HepG2 (cell line): ENCODE data around the gene INAFM2. TPM values are rescaled to one million over a fixed set of nuclear protein-coding genes. Genes with fewer than 3 reads are reported as not detected.

Experiments
- FOXP1 ChIP-seq, 2 experiments: fragments of 450-650 bp in 1 of 2; IDR thresholded peaks; 2 replicates each; pipeline ENCODE4 v1.6.1; 2017 to 2018; ENCODE audit warnings: antibody characterized with exemption in 1 of 2
- FUBP1 ChIP-seq: sonication (generic); formaldehyde crosslinking; IDR thresholded peaks from 2 replicates; pipeline ENCODE4 v1.5.1; 2020; ENCODE audit warnings: missing genetic modification reagents, mild to moderate bottlenecking, borderline replicate concordance
- GPBP1L1 ChIP-seq: sonication (generic); formaldehyde crosslinking; IDR thresholded peaks from 2 replicates; pipeline ENCODE4 v1.5.0; 2020; ENCODE audit warnings: mild to moderate bottlenecking, missing genetic modification reagents
- HMG20A ChIP-seq: IDR thresholded peaks from 2 replicates; pipeline ENCODE4 v1.6.1; 2016; ENCODE audit warnings: borderline replicate concordance
- IRX3 ChIP-seq: sonication (generic); formaldehyde crosslinking; IDR thresholded peaks from 2 replicates; pipeline ENCODE4 v1.8.1; 2023; ENCODE audit warnings: mild to moderate bottlenecking, low read depth, missing genetic modification reagents, borderline replicate concordance
- NFATC3 ChIP-seq: sonication (generic); formaldehyde crosslinking; IDR thresholded peaks from 2 replicates; pipeline ENCODE4 v1.5.1; 2020; ENCODE audit warnings: mild to moderate bottlenecking, missing genetic modification reagents
- NFYB ChIP-seq: sonication (generic); formaldehyde crosslinking; IDR thresholded peaks from 2 replicates; pipeline ENCODE4 v1.4.0; 2020; ENCODE audit warnings: missing genetic modification reagents
- PATZ1 ChIP-seq: sonication (generic); formaldehyde crosslinking; IDR thresholded peaks from 2 replicates; pipeline ENCODE4 v1.4.0; 2020; ENCODE audit warnings: missing genetic modification reagents
- RFXAP ChIP-seq: sonication (generic); formaldehyde crosslinking; IDR thresholded peaks from 2 replicates; pipeline ENCODE4 v1.4.0; 2020; ENCODE audit warnings: missing genetic modification reagents, borderline replicate concordance
- TRIM24 ChIP-seq: sonication (generic); formaldehyde crosslinking; IDR thresholded peaks from 2 replicates; pipeline ENCODE4 v1.8.0; 2022; ENCODE audit warnings: mild to moderate bottlenecking, missing genetic modification reagents
- ZFYVE20 ChIP-seq: sonication (generic); formaldehyde crosslinking; IDR thresholded peaks from 2 replicates; pipeline ENCODE4 v1.8.0; 2023; ENCODE audit warnings: low read depth, mild to moderate bottlenecking, moderate library complexity, missing genetic modification reagents, borderline replicate concordance
- ZNF224 ChIP-seq: sonication (generic); formaldehyde crosslinking; IDR thresholded peaks from 2 replicates; pipeline ENCODE4 v1.5.0; 2020; ENCODE audit warnings: mild to moderate bottlenecking, missing genetic modification reagents
- ZNF446 ChIP-seq: sonication (generic); formaldehyde crosslinking; IDR thresholded peaks from 2 replicates; pipeline ENCODE4 v1.5.0; 2020; ENCODE audit warnings: mild to moderate bottlenecking, missing genetic modification reagents
- ZNF644 ChIP-seq: IDR thresholded peaks from 2 replicates; pipeline ENCODE4 v1.6.1; 2016; ENCODE audit warnings: low read depth
- ZNF7 ChIP-seq: IDR thresholded peaks from 2 replicates; pipeline ENCODE4 v1.6.1; 2016; ENCODE audit warnings: missing biosample characterization, missing genetic modification reagents
- ZNF720 ChIP-seq: sonication (generic); formaldehyde crosslinking; IDR thresholded peaks from 2 replicates; pipeline ENCODE4 v1.4.0; 2020; ENCODE audit warnings: missing genetic modification reagents
- ZNF75D ChIP-seq: sonication (generic); formaldehyde crosslinking; IDR thresholded peaks from 2 replicates; pipeline ENCODE4 v1.8.1; 2023; ENCODE audit warnings: missing genetic modification reagents, mild to moderate bottlenecking, borderline replicate concordance
- polyA plus RNA-seq, 8 experiments: library from polyadenylated mRNA; depleted of rRNA in 3 of 8; stranded (reverse) in 7 of 8; unstranded in 1 of 8; fragments of >200 nt; fragmentation: Illumina TruSeq in 4 of 8; extraction: Trizol in 4 of 8; gene quantifications; 2 replicates each; pipeline versions ENCODE4 v1.2.1 to v1.2.3, GENCODE V29; 2011 to 2016; ENCODE audit warnings: low read depth in 4 of 8, missing spikeins in 1 of 8, mixed read lengths in 1 of 8; ENCODE audit not compliant: insufficient read depth in 1 of 8
- total RNA-seq, 5 experiments: library from RNA; depleted of rRNA; stranded (reverse); fragments of >200 nt; fragmentation: Illumina TruSeq; extraction: Trizol; gene quantifications; 2 replicates each; pipeline ENCODE4 v1.2.3, GENCODE V29; 2016; ENCODE audit warnings: low read depth in 1 of 5
- TF ChIP-seq, protein P1 (sequence below): sonication (generic); formaldehyde crosslinking; IDR thresholded peaks from 2 replicates; pipeline ENCODE4 v1.8.0; 2022; ENCODE audit warnings: mild to moderate bottlenecking, missing genetic modification reagents; ENCODE audit not compliant: insufficient replicate concordance
- TF ChIP-seq, protein P2 (sequence below): conservative IDR thresholded peaks from 2 replicates; pipeline ENCODE4 v1.6.1; 2018; ENCODE audit warnings: missing genetic modification reagents
- TF ChIP-seq, protein P3 (sequence below): IDR thresholded peaks from 2 replicates; pipeline ENCODE4 v1.6.1; 2018; ENCODE audit warnings: missing genetic modification reagents

INAFM2 gene
- total and polyA plus RNA-seq, 2 of the 13 experiments (the other 11 are each of a cell fraction or from before 2014, with no cell fraction given): 5.5 to 6.5 TPM

DNA sequence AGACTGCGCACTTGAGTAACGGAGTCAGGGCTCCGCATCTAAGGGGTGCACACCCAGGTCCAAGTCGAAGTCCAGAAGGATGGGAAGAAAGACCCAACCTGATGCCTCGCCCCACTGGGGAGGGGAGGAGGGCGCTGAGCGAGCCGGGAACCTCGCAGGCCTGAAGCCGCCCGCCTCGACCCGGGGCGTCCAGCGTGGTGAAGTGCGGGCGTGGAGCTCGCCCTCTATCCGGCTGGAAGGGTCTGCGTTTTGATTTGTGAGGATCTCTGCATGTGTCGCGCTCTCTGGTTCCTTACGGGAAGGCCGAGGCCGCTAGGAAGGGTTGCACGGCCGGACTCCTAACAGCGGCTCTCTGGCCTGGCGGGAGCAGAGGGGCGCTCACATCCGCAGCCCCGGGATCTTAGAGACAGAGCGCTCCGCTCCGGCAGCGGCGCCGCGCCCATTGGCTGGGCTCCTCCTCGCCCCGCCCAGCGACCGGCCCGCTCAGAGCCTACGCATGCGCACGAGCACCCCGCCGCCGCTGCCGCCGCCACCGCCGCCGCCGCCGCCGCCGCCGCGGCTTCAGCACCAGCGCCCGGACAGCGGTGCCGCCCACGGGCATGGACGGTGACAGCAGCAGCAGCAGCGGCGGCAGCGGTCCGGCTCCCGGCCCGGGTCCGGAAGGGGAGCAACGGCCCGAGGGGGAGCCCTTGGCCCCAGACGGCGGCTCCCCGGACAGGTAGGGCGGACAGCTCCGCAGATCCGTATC, 34.4 kb downstream of the INAFM2 start, which contains the start of gene DISP2 (continued):
- TF ChIP-seq ZFYVE20 (CRISPR knock-in tag): peak; percentile 91; the same call in 1 of the 2 replicates
- no peak for TF ChIP-seq GPBP1L1
- TF ChIP-seq ZNF446 (CRISPR knock-in tag): no peak; the same call in 1 of the 2 replicates
- TF ChIP-seq IRX3: no peak
- no peak for TF ChIP-seq ZNF720 (CRISPR knock-in tag)
- no peak for TF ChIP-seq ZNF224 (CRISPR knock-in tag)
- no peak; the same call in 1 of the 2 replicates for TF ChIP-seq PATZ1 (CRISPR knock-in tag)
- peak; percentile 63 for TF ChIP-seq NFYB
- TF ChIP-seq, protein P1, sequence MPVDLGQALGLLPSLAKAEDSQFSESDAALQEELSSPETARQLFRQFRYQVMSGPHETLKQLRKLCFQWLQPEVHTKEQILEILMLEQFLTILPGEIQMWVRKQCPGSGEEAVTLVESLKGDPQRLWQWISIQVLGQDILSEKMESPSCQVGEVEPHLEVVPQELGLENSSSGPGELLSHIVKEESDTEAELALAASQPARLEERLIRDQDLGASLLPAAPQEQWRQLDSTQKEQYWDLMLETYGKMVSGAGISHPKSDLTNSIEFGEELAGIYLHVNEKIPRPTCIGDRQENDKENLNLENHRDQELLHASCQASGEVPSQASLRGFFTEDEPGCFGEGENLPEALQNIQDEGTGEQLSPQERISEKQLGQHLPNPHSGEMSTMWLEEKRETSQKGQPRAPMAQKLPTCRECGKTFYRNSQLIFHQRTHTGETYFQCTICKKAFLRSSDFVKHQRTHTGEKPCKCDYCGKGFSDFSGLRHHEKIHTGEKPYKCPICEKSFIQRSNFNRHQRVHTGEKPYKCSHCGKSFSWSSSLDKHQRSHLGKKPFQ (CRISPR knock-in tag): no peak
- TF ChIP-seq FUBP1 (CRISPR knock-in tag): no peak
- no peak for TF ChIP-seq HMG20A (CRISPR knock-in tag)
- TF ChIP-seq RFXAP (CRISPR knock-in tag): peak; percentile 89
- TF ChIP-seq, protein P2, sequence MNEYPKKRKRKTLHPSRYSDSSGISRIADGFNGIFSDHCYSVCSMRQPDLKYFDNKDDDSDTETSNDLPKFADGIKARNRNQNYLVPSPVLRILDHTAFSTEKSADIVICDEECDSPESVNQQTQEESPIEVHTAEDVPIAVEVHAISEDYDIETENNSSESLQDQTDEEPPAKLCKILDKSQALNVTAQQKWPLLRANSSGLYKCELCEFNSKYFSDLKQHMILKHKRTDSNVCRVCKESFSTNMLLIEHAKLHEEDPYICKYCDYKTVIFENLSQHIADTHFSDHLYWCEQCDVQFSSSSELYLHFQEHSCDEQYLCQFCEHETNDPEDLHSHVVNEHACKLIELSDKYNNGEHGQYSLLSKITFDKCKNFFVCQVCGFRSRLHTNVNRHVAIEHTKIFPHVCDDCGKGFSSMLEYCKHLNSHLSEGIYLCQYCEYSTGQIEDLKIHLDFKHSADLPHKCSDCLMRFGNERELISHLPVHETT (CRISPR knock-in tag): peak; percentile 59; the same call in 1 of the 2 replicates
- no peak for TF ChIP-seq ZNF644 (CRISPR knock-in tag)
- TF ChIP-seq TRIM24: no peak
- no peak for TF ChIP-seq ZNF75D (CRISPR knock-in tag)
- no peak for TF ChIP-seq ZNF7 (CRISPR knock-in tag)
- TF ChIP-seq, protein P3, sequence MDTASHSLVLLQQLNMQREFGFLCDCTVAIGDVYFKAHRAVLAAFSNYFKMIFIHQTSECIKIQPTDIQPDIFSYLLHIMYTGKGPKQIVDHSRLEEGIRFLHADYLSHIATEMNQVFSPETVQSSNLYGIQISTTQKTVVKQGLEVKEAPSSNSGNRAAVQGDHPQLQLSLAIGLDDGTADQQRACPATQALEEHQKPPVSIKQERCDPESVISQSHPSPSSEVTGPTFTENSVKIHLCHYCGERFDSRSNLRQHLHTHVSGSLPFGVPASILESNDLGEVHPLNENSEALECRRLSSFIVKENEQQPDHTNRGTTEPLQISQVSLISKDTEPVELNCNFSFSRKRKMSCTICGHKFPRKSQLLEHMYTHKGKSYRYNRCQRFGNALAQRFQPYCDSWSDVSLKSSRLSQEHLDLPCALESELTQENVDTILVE (CRISPR knock-in tag): peak; percentile 30; the same call in 1 of the 2 replicates
- TF ChIP-seq FOXP1 (IDR thresholded peaks at IDR 0.05): no peak
- no peak for TF ChIP-seq FOXP1 (CRISPR knock-in tag; IDR thresholded peaks at IDR 0.05)
- no peak for TF ChIP-seq NFATC3 (CRISPR knock-in tag)
